ENCODE data around the gene NELFE. TPM values are rescaled to one million over a fixed set of nuclear protein-coding genes. Genes with fewer than 3 reads are reported as not detected.

The NELFE gene
- total and polyA plus RNA-seq, 2 of the 13 experiments (the other 11 are each of a cell fraction or from before 2014, with no cell fraction given): 51.3 to 69.8 TPM

DNA sequence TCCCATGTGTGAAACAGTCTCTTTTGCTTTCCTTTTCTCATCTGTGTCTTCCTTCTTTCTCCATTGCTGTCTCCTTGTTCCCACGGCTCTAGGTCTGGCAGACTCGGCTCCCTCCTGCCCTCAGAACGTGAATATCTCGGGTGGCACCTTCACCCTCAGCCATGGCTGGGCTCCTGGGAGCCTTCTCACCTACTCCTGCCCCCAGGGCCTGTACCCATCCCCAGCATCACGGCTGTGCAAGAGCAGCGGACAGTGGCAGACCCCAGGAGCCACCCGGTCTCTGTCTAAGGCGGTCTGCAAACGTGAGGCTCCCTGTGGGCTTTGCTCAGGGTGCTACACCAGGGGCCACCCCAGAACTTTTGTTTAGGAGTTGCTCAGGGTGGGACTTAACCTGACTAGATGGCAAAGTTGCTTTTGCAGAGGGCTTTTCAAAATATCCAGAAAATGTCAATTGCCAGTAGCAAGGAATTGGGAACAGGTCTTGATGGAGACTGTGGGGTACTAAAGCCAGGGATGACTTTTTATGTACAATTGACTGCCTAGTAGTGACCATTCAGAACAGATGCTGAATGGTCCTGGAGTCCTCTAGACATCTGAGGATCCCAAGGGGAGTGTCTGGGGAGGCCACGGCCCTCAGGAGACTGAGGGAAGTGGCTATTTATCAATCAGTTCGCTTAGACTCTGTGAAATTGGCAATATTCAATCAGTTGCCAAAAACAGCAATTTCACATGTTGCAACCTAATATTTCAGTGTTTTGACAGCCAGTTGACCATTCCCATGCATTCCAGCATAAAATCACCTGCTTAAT, 30.7 kb downstream of the NELFE start (continued):
- TF ChIP-seq KDM5B (CRISPR knock-in tag; IDR thresholded peaks at IDR 0.05; ENCODE audit: borderline replicate concordance) (no peak), ZNF563 (CRISPR knock-in tag; IDR thresholded peaks at IDR 0.05) (no peak), TP53 (CRISPR knock-in tag; conservative IDR thresholded peaks at IDR 0.05) (no peak), ZNF816 (CRISPR knock-in tag; IDR thresholded peaks at IDR 0.05; ENCODE audit: borderline replicate concordance) (no peak), KAT7 (CRISPR knock-in tag; IDR thresholded peaks at IDR 0.05; ENCODE audit: borderline replicate concordance) (no peak; the same call in 1 of the 2 replicates), ZNF460 (CRISPR knock-in tag; IDR thresholded peaks at IDR 0.05; ENCODE audit: borderline replicate concordance) (no peak), ZKSCAN8 (CRISPR knock-in tag; IDR thresholded peaks at IDR 0.05; ENCODE audit: borderline replicate concordance) (no peak), ZNF24 (IDR thresholded peaks at IDR 0.05) (no peak), ZNF572 (CRISPR knock-in tag; IDR thresholded peaks at IDR 0.05) (0 out of 2 replicates have a peak, but pooled peaks have one; percentile 17), HOXA3 (CRISPR knock-in tag; IDR thresholded peaks at IDR 0.05) (0 out of 2 replicates have a peak, but pooled peaks have one; percentile 0), ZNF496 (CRISPR knock-in tag; IDR thresholded peaks at IDR 0.05; ENCODE audit: insufficient replicate concordance) (no peak), THYN1 (CRISPR knock-in tag; IDR thresholded peaks at IDR 0.05; ENCODE audit: borderline replicate concordance, low read depth) (no peak), ZNF709 (CRISPR knock-in tag; IDR thresholded peaks at IDR 0.05) (no peak), REL (CRISPR knock-in tag; conservative IDR thresholded peaks at IDR 0.05) (no peak)
- TF ChIP-seq, protein P1, sequence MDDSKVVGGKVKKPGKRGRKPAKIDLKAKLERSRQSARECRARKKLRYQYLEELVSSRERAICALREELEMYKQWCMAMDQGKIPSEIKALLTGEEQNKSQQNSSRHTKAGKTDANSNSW (CRISPR knock-in tag; IDR thresholded peaks at IDR 0.05; ENCODE audit: borderline replicate concordance): no peak
- TF ChIP-seq, protein P2, sequence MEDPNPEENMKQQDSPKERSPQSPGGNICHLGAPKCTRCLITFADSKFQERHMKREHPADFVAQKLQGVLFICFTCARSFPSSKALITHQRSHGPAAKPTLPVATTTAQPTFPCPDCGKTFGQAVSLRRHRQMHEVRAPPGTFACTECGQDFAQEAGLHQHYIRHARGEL (CRISPR knock-in tag; IDR thresholded peaks at IDR 0.05): no peak
- TF ChIP-seq, protein P3, sequence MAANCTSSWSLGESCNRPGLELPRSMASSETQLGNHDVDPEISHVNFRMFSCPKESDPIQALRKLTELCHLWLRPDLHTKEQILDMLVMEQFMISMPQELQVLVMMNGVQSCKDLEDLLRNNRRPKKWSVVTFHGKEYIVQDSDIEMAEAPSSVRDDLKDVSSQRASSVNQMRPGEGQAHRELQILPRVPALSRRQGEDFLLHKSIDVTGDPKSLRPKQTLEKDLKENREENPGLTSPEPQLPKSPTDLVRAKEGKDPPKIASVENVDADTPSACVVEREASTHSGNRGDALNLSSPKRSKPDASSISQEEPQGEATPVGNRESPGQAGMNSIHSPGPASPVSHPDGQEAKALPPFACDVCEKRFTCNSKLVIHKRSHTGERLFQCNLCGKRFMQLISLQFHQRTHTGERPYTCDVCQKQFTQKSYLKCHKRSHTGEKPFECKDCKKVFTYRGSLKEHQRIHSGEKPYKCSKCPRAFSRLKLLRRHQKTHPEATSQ (CRISPR knock-in tag; IDR thresholded peaks at IDR 0.05; ENCODE audit: borderline replicate concordance): no peak
- TF ChIP-seq, protein P4, sequence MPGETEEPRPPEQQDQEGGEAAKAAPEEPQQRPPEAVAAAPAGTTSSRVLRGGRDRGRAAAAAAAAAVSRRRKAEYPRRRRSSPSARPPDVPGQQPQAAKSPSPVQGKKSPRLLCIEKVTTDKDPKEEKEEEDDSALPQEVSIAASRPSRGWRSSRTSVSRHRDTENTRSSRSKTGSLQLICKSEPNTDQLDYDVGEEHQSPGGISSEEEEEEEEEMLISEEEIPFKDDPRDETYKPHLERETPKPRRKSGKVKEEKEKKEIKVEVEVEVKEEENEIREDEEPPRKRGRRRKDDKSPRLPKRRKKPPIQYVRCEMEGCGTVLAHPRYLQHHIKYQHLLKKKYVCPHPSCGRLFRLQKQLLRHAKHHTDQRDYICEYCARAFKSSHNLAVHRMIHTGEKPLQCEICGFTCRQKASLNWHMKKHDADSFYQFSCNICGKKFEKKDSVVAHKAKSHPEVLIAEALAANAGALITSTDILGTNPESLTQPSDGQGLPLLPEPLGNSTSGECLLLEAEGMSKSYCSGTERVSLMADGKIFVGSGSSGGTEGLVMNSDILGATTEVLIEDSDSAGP (CRISPR knock-in tag; IDR thresholded peaks at IDR 0.05; ENCODE audit: borderline replicate concordance): no peak; the same call in 1 of the 2 replicates
- TF ChIP-seq, protein P5, sequence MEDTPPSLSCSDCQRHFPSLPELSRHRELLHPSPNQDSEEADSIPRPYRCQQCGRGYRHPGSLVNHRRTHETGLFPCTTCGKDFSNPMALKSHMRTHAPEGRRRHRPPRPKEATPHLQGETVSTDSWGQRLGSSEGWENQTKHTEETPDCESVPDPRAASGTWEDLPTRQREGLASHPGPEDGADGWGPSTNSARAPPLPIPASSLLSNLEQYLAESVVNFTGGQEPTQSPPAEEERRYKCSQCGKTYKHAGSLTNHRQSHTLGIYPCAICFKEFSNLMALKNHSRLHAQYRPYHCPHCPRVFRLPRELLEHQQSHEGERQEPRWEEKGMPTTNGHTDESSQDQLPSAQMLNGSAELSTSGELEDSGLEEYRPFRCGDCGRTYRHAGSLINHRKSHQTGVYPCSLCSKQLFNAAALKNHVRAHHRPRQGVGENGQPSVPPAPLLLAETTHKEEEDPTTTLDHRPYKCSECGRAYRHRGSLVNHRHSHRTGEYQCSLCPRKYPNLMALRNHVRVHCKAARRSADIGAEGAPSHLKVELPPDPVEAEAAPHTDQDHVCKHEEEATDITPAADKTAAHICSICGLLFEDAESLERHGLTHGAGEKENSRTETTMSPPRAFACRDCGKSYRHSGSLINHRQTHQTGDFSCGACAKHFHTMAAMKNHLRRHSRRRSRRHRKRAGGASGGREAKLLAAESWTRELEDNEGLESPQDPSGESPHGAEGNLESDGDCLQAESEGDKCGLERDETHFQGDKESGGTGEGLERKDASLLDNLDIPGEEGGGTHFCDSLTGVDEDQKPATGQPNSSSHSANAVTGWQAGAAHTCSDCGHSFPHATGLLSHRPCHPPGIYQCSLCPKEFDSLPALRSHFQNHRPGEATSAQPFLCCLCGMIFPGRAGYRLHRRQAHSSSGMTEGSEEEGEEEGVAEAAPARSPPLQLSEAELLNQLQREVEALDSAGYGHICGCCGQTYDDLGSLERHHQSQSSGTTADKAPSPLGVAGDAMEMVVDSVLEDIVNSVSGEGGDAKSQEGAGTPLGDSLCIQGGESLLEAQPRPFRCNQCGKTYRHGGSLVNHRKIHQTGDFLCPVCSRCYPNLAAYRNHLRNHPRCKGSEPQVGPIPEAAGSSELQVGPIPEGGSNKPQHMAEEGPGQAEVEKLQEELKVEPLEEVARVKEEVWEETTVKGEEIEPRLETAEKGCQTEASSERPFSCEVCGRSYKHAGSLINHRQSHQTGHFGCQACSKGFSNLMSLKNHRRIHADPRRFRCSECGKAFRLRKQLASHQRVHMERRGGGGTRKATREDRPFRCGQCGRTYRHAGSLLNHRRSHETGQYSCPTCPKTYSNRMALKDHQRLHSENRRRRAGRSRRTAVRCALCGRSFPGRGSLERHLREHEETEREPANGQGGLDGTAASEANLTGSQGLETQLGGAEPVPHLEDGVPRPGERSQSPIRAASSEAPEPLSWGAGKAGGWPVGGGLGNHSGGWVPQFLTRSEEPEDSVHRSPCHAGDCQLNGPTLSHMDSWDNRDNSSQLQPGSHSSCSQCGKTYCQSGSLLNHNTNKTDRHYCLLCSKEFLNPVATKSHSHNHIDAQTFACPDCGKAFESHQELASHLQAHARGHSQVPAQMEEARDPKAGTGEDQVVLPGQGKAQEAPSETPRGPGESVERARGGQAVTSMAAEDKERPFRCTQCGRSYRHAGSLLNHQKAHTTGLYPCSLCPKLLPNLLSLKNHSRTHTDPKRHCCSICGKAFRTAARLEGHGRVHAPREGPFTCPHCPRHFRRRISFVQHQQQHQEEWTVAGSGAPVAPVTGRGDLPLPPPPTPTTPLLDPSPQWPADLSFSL (CRISPR knock-in tag; IDR thresholded peaks at IDR 0.05): no peak
